HEK293T (cell line): ENCODE results near the gene MECP2.
"Not testable (repeated sequence)": the region's sequence is repeated elsewhere in the genome, so short reads cannot be mapped to it uniquely, and the experiment has no call there.

Experiments used
- CTCF ChIA-PET: fragments of 350-600 bp; formaldehyde crosslinking; extraction: SDS; loops from one replicate; lab custom pipeline; 2021; ENCODE audit warnings: antibody characterized with exemption, inconsistent platforms; lab: Yijun Ruan, JAX
- POLR2A ChIA-PET: fragments of 350-600 bp; formaldehyde crosslinking; extraction: SDS; loops from one replicate; lab custom pipeline; 2020; ENCODE audit warnings: antibody characterized with exemption, inconsistent platforms; lab: Yijun Ruan, JAX
- DNase-seq: peaks from one replicate; pipeline ENCODE4 v3.0.0; 2012; ENCODE audit warnings: mixed read lengths; ENCODE audit errors: extremely low spot score
- ARNT ChIP-seq: fragments of 450-650 bp; IDR thresholded peaks from 2 replicates; pipeline ENCODE4 v1.6.1; 2017; ENCODE audit warnings: mild to moderate bottlenecking
- BHLHE40 ChIP-seq: fragments of 450-650 bp; IDR thresholded peaks from 2 replicates; pipeline ENCODE4 v1.6.1; 2016; ENCODE audit warnings: mild to moderate bottlenecking, moderate library complexity, borderline replicate concordance
- CTBP1 ChIP-seq: fragments of 450-650 bp; IDR thresholded peaks from 2 replicates; pipeline ENCODE4 v1.6.1; 2016; ENCODE audit warnings: borderline replicate concordance
- ELF4 ChIP-seq: fragments of 450-650 bp; IDR thresholded peaks from 2 replicates; pipeline ENCODE4 v1.6.1; 2017; ENCODE audit warnings: antibody characterized with exemption
- FOXA1 ChIP-seq: fragments of 450-650 bp; IDR thresholded peaks from 2 replicates; pipeline ENCODE4 v1.6.1; 2016; ENCODE audit warnings: mild to moderate bottlenecking
- FOXK2 ChIP-seq: fragments of 450-650 bp; IDR thresholded peaks from 2 replicates; pipeline ENCODE4 v1.6.1; 2016; ENCODE audit warnings: mild to moderate bottlenecking
- FOXM1 ChIP-seq: fragments of 450-650 bp; IDR thresholded peaks from 2 replicates; pipeline ENCODE4 v1.6.1; 2017; ENCODE audit warnings: mild to moderate bottlenecking, borderline replicate concordance
- HDGF ChIP-seq: fragments of 450-650 bp; IDR thresholded peaks from 2 replicates; pipeline ENCODE4 v1.6.1; 2017; ENCODE audit warnings: antibody characterized with exemption, borderline replicate concordance
- L3MBTL2 ChIP-seq: fragments of 450-650 bp; conservative IDR thresholded peaks from 2 replicates; pipeline ENCODE4 v1.6.1; 2016; ENCODE audit warnings: mild to moderate bottlenecking
- LEF1 ChIP-seq: fragments of 450-650 bp; IDR thresholded peaks from 2 replicates; pipeline ENCODE4 v1.6.1; 2017; ENCODE audit warnings: mild to moderate bottlenecking, borderline replicate concordance
- NFRKB ChIP-seq: fragments of 450-650 bp; IDR thresholded peaks from 2 replicates; pipeline ENCODE4 v1.6.1; 2016; ENCODE audit warnings: mild to moderate bottlenecking, moderate library complexity
- SP1 ChIP-seq: fragments of 450-650 bp; IDR thresholded peaks from 2 replicates; pipeline ENCODE4 v1.6.1; 2017
- SUZ12 ChIP-seq: fragments of 450-650 bp; IDR thresholded peaks from 2 replicates; pipeline ENCODE4 v1.6.1; 2016; ENCODE audit warnings: mild to moderate bottlenecking
- TARDBP ChIP-seq: fragments of 450-650 bp; IDR thresholded peaks from 2 replicates; pipeline ENCODE4 v1.6.1; 2016
- ZNF384 ChIP-seq: fragments of 450-650 bp; IDR thresholded peaks from 2 replicates; pipeline ENCODE4 v1.6.1; 2016
- TF ChIP-seq, protein P1 (sequence below): fragments of 450-650 bp; IDR thresholded peaks from 2 replicates; pipeline ENCODE4 v1.6.1; 2016

MECP2 gene

DNA sequence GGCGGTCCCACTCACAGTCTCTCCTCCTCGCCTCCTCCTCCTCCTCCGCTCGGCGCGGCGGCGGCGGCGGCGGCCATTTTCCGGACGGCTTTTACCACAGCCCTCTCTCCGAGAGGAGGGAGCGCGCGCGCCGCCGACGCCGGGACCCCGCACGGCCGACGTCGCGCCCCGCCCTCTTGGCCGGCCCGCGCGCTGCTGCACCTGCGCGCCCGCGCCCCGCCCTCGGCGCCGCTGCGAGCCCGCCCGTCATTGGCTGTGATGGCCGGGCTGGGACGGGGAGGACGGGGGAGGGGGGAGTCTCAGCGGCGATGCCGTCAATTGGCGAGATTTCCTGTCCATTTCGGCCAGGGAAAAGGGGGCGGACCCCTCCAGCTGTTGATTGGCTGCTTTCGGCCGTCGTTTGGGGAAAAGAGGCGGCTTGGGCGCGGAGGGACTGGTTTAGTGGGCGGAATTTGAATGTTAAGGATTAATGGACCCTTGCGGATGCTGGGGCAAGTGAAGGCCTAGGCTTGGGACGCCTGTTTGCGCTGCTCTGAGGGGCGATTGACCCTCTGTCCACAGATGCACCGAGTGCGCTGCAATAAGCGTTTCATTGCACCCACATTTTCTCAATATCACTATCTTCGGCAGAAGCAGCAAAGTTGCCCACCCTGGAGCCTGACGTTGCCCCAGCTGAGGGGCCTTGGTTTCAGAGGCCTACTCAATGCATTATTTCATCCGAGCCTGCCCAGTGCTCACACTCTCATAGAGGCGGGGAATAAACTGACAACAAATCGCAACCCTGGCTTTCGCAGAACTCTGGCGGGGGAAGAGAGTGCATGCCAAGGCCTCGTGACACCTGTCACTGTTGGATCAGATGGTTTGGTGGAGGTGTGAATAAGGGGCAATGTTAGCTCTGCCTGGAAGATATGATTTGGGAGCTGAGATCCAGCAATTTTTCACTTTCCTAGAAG, at the start of gene MECP2:
Gene MECP2 (minus strand): TSS at position 129 of the 953 bp plus-strand sequence.
- DNase-seq, result peak; percentile 97
- TF ChIP-seq FOXM1, result no peak
- no peak for TF ChIP-seq BHLHE40
- TF ChIP-seq, protein P1, sequence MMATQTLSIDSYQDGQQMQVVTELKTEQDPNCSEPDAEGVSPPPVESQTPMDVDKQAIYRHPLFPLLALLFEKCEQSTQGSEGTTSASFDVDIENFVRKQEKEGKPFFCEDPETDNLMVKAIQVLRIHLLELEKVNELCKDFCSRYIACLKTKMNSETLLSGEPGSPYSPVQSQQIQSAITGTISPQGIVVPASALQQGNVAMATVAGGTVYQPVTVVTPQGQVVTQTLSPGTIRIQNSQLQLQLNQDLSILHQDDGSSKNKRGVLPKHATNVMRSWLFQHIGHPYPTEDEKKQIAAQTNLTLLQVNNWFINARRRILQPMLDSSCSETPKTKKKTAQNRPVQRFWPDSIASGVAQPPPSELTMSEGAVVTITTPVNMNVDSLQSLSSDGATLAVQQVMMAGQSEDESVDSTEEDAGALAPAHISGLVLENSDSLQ, result peak; percentile 98
- TF ChIP-seq L3MBTL2, result peak; percentile 64
- TF ChIP-seq SUZ12, result no peak
- no peak for TF ChIP-seq HDGF
- no peak for TF ChIP-seq FOXA1
- TF ChIP-seq ARNT, result no peak
- no peak for TF ChIP-seq FOXK2
- no peak for TF ChIP-seq CTBP1
- no peak for TF ChIP-seq LEF1
- TF ChIP-seq SP1, result no peak
- TF ChIP-seq NFRKB, result no peak
- TF ChIP-seq ELF4, result no peak
- TF ChIP-seq ZNF384, result no peak
- POLR2A ChIA-PET, result interaction anchor here (0.6 to 1.9 kb wide), 7 partner anchors 10 to 127 kb away, joined by 3 to 6 read pairs (median 3); partner anchors contain the start of gene HCFC1
- CTCF ChIA-PET, result interaction anchor here (0.5 to 0.6 kb wide), 2 partner anchors 32 to 376 kb away, joined by 3 read pairs; no protein-coding TSS in a partner anchor

DNA sequence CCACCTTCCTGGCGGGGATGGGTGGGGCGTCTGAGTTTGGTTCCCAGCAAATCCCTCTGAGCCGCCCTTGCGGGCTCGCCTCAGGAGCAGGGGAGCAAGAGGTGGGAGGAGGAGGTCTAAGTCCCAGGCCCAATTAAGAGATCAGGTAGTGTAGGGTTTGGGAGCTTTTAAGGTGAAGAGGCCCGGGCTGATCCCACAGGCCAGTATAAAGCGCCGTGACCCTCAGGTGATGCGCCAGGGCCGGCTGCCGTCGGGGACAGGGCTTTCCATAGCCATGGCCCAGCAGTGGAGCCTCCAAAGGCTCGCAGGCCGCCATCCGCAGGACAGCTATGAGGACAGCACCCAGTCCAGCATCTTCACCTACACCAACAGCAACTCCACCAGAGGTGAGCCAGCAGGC, 46.5 kb upstream of the MECP2 start, which contains the start of gene OPN1LW:
Gene OPN1LW (plus strand): TSS at position 234 of the 400 bp plus-strand sequence. CDS start 41 bp downstream, at position 275.
- DNase-seq, CTCF ChIA-PET, POLR2A ChIA-PET: not testable (repeated sequence)

DNA sequence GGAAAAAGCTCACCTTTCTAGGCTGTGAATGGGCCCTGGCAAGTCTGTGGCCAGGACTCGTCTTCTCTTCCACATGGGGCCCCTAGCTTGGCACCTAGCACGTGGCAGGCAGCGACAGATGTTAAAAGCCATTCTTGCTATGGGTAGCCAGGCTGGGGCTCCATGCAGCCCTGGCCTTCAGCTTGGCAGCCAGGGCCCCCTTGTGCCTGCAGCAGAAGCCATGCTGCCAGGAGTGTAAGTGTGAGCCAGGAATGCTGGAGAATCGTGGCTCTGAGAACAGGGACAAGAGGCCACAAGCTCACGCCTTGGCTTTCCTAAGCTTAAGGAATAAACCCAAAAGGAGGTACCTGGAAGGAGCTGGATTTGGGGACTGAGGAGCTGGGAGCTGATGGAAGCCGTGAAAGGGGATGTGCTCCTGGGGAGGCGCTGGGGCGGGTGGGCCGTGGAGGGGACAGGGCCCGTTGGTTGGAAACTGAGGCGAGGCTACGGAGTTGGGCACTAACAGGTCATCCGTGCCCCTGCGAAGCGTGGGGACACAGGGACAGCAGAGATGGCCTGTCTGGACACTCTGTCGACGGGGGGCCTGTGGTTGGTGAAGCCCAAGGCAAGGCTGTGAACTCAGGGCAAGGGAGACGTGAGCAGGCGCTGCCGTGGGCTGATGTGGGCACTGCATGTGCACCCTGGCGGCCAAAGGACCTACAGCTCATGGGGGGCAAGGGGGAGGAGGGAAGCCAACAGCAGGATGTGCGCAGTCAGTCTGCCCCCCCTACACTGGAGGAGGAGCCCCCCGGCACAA, 45.6 kb upstream of the MECP2 start:
- TF ChIP-seq ELF4 (no peak), HDGF (no peak), SUZ12 (no peak), BHLHE40 (no peak), FOXK2 (no peak), L3MBTL2 (no peak), LEF1 (no peak), TARDBP (no peak), FOXM1 (no peak), ARNT (no peak)
- TF ChIP-seq, protein P1, result no peak
- no peak for DNase-seq
- ChIA-PET CTCF (no interaction called here), POLR2A (no interaction called here)

DNA sequence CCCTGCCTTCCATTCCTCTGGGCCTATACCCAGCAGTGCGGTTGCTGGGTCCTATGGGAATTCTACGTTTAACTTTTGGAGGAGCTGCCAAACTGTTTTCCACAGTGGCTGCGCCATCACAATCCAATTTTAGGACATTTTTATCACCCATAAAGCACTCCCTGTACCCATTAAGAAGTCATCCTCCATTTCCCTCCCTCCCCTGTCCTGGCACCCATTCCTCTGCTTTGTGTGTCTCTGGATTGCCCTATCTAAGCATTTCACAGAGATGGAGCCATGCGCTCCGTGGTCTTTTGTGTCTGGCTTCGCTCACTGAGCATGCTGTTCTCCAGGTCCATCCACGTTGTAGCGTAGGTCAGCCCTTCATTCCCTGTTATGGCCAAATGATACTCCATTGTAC, 44.9 kb upstream of the MECP2 start:
- ChIA-PET POLR2A (no interaction called here), CTCF (interaction anchor here (0.6 kb wide), 1 partner anchor 164 kb away, joined by 3 read pairs; no protein-coding TSS in a partner anchor)
- TF ChIP-seq TARDBP, result no peak
- no peak for TF ChIP-seq FOXK2
- TF ChIP-seq ARNT, result no peak
- TF ChIP-seq FOXA1, result no peak
- TF ChIP-seq SUZ12, result no peak
- TF ChIP-seq SP1, result no peak
- TF ChIP-seq, protein P1, result no peak
- TF ChIP-seq L3MBTL2, result no peak
- no peak for TF ChIP-seq CTBP1
- no peak for DNase-seq

DNA sequence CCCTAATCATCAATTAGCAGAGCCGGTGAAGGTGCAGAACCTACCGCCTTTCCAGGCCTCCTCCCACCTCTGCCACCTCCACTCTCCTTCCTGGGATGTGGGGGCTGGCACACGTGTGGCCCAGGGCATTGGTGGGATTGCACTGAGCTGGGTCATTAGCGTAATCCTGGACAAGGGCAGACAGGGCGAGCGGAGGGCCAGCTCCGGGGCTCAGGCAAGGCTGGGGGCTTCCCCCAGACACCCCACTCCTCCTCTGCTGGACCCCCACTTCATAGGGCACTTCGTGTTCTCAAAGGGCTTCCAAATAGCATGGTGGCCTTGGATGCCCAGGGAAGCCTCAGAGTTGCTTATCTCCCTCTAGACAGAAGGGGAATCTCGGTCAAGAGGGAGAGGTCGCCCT, 43.2 kb upstream of the MECP2 start:
- ChIA-PET POLR2A (interaction anchor here (1.3 kb wide), 1 partner anchor 12 kb away, joined by 3 read pairs; no protein-coding TSS in a partner anchor), CTCF (no interaction called here)
- TF ChIP-seq FOXK2 (no peak), NFRKB (no peak), L3MBTL2 (no peak), TARDBP (no peak), SP1 (no peak), FOXA1 (no peak), BHLHE40 (no peak), HDGF (no peak), LEF1 (no peak), FOXM1 (no peak), CTBP1 (no peak), SUZ12 (no peak), ZNF384 (no peak), ARNT (no peak)
- TF ChIP-seq, protein P1, result no peak
- DNase-seq, result no peak
